ENCODE results near the gene DDX28. TPM values are rescaled to one million over a fixed set of nuclear protein-coding genes. Genes with fewer than 3 reads are reported as not detected.

Gene DDX28
- polyA plus RNA-seq, 2 of the 4 experiments (the other 2 are of a cell fraction): 14.0 to 14.9 TPM

- WGBS (ENCODE audit: missing lambda C conversion rate): 95% methylated on average over 3 of the region's 3 CpGs
- no peaks in the 10 kb centered on the region for H3K4me1 ChIP-seq
- TF ChIP-seq TP53 (CRISPR knock-in tag; IDR thresholded peaks at IDR 0.05): no peak
- no peak for TF ChIP-seq ZC3H11A (IDR thresholded peaks at IDR 0.05)
- no peak for TF ChIP-seq PBX3 (IDR thresholded peaks at IDR 0.05)
- no peak for TF ChIP-seq HES2 (IDR thresholded peaks at IDR 0.05)
- no peak for TF ChIP-seq ZSCAN20 (CRISPR knock-in tag; IDR thresholded peaks at IDR 0.05)
- no peak for TF ChIP-seq USF2 (IDR thresholded peaks at IDR 0.05)
- TF ChIP-seq KDM1A (IDR thresholded peaks at IDR 0.05; ENCODE audit: low read depth): no peak
- no peak for TF ChIP-seq MAZ (IDR thresholded peaks at IDR 0.05; ENCODE audit: borderline replicate concordance, low read depth, low read length)
- TF ChIP-seq FOXS1 (CRISPR knock-in tag; IDR thresholded peaks at IDR 0.05): no peak
- TF ChIP-seq BHLHE40 (IDR thresholded peaks at IDR 0.05; ENCODE audit: low read depth, low read length): no peak
- H3K9me3 ChIP-seq: no peaks in the 10 kb centered on the region
- H3K4me3 ChIP-seq: no peak overlapping the region
- CTCF ChIA-PET: interaction anchor here (0.8 to 1.7 kb wide), 6 partner anchors 8 to 245 kb away, joined by 3 to 6 read pairs (median 4); partner anchors contain the start of gene NFATC3
- ATAC-seq (no peak), DNase-seq (ENCODE audit: low read depth in 1 of 2, low spot score in 1 of 2) (no peak), FAIRE-seq (no peak)
- H3K27ac ChIP-seq: no peak overlapping the region
- POLR2A ChIA-PET: no interaction called here
- no peak overlapping the region for H3K4me2 ChIP-seq
These were observed 38.4 kb upstream of the DDX28 start for GRCh38 chr16:68061396-68061795.

GRCh38 chr16:68059804-68060203 lies 36.8 kb upstream of the DDX28 start:
- ChIA-PET CTCF (interaction anchor here (0.9 to 1.6 kb wide), 2 partner anchors 34 to 243 kb away, joined by 3 to 6 read pairs; no protein-coding TSS in a partner anchor), POLR2A (no interaction called here)
- TF ChIP-seq JUN (IDR thresholded peaks at IDR 0.05) (no peak), HMGXB4 (CRISPR knock-in tag; IDR thresholded peaks at IDR 0.05; ENCODE audit: borderline replicate concordance) (no peak), SREBF2 (IDR thresholded peaks at IDR 0.05) (no peak), HES2 (IDR thresholded peaks at IDR 0.05) (no peak), ZSCAN20 (CRISPR knock-in tag; IDR thresholded peaks at IDR 0.05) (no peak), USF2 (IDR thresholded peaks at IDR 0.05) (no peak), KDM1A (IDR thresholded peaks at IDR 0.05; ENCODE audit: low read depth) (no peak), ELK1 (IDR thresholded peaks at IDR 0.05; ENCODE audit: low read depth, low read length) (no peak), CHD2 (IDR thresholded peaks at IDR 0.05; ENCODE audit: low read length, partially characterized antibody) (no peak), POLR2A (IDR thresholded peaks at IDR 0.05; ENCODE audit: low read length) (no peak)
- FAIRE-seq (no peak), ATAC-seq (no peak), DNase-seq (ENCODE audit: low read depth in 1 of 2, low spot score in 1 of 2) (no peak)
- no peaks in the 10 kb centered on the region for H3K4me1 ChIP-seq
- H3K27ac ChIP-seq: no peak overlapping the region
- no peak overlapping the region for H3K4me2 ChIP-seq
- no peak overlapping the region for H3K4me3 ChIP-seq
- H3K9me3 ChIP-seq: no peaks in the 10 kb centered on the region

GRCh38 chr16:68055395-68055794 lies 32.4 kb upstream of the DDX28 start:
- WGBS (ENCODE audit: missing lambda C conversion rate): 93% methylated on average over 3 of the region's 3 CpGs
- H3K4me3 ChIP-seq: no peak overlapping the region
- FAIRE-seq (no peak), DNase-seq (ENCODE audit: low read depth in 1 of 2, low spot score in 1 of 2) (no peak), ATAC-seq (no peak)
- no peaks in the 10 kb centered on the region for H3K9me3 ChIP-seq
- CTCF ChIA-PET: interaction anchor here (0.7 to 2.3 kb wide), 5 partner anchors 10 to 239 kb away, joined by 3 to 12 read pairs (median 3); no protein-coding TSS in a partner anchor
- POLR2A ChIA-PET: no interaction called here
- TF ChIP-seq USF2 (IDR thresholded peaks at IDR 0.05) (no peak), FOXS1 (CRISPR knock-in tag; IDR thresholded peaks at IDR 0.05) (no peak), KDM1A (IDR thresholded peaks at IDR 0.05; ENCODE audit: low read depth) (no peak), HDAC2 (IDR thresholded peaks at IDR 0.05) (no peak), NFE2L2 (conservative IDR thresholded peaks at IDR 0.05; ENCODE audit: low read length) (no peak), SMC3 (IDR thresholded peaks at IDR 0.05) (no peak), FOSB (CRISPR knock-in tag; IDR thresholded peaks at IDR 0.05) (no peak), HMGXB4 (CRISPR knock-in tag; IDR thresholded peaks at IDR 0.05; ENCODE audit: borderline replicate concordance) (no peak), POLR2AphosphoS2 (conservative IDR thresholded peaks at IDR 0.05; ENCODE audit: low read length) (no peak)
- H3K4me1 ChIP-seq: no peaks in the 10 kb centered on the region
- no peak overlapping the region for H3K4me2 ChIP-seq
- H3K27ac ChIP-seq: no peak overlapping the region
